Gastrocnemius medialis (tissue), 4 donors: ENCODE measurements around the gene PCSK6.

Experiments
- CTCF ChIP-seq, 5 experiments: fragments of 450-650 bp in 3 of 5; fragments of 200-600 bp in 2 of 5; sonication (generic) in 2 of 5; IDR thresholded peaks in 4 of 5; conservative IDR thresholded peaks in 1 of 5; 1 replicate in 4 of 5; 2 replicates in 1 of 5; pipeline ENCODE4 v1.5.1; 2016 to 2019; ENCODE audit warnings: antibody characterized with exemption in 5 of 5, mild to moderate bottlenecking in 3 of 5, moderate library complexity in 3 of 5
- POLR2A ChIP-seq, 2 donors: fragments of 450-650 bp; IDR thresholded peaks; one replicate each; pipeline ENCODE4 v1.6.1; 2017; ENCODE audit warnings: antibody characterized with exemption in 2 of 2, mild to moderate bottlenecking in 2 of 2, moderate library complexity in 2 of 2

- TF ChIP-seq CTCF (IDR thresholded peaks at IDR 0.05 in 4 of 5, conservative IDR thresholded peaks at IDR 0.05 in 1 of 5), result no peak
- no peak for TF ChIP-seq POLR2A (IDR thresholded peaks at IDR 0.05)
These were observed 45.5 kb downstream of the PCSK6 start for GRCh38 chr15:101444015-101444414.
